ENCODE data around the gene BTBD8. TPM values are rescaled to one million over a fixed set of nuclear protein-coding genes. Genes with fewer than 3 reads are reported as not detected.

The BTBD8 gene
- total and polyA plus RNA-seq, 2 experiments from 2014 or later: 2.9 to 4.1 TPM

- Mint-ChIP-seq H3K27ac (no peak overlapping the region), H3K4me1 (peaks cover 11% of the 10 kb centered on the region), H3K36me3 (ENCODE audit: low read depth) (peaks cover 8% of the 10 kb centered on the region; the same call in 2 of the 3 replicates), H3K4me3 (no peak overlapping the region), H3K27me3 (ENCODE audit: insufficient read depth, low read depth, poor library complexity) (peaks cover 16% of the 10 kb centered on the region), H3K9me3 (peaks cover 8% of the 10 kb centered on the region)
- H3K4me1 ChIP-seq (ENCODE audit: insufficient read depth): peaks cover 14% of the 10 kb centered on the region
- ATAC-seq (no peak), DNase-seq (ENCODE audit: low spot score) (no peak)
- no peaks in the 10 kb centered on the region for H3F3A ChIP-seq (replicated peaks; ENCODE audit: low read depth)
- H3K36me3 ChIP-seq (ENCODE audit: insufficient read depth): no peaks in the 10 kb centered on the region
- no peak overlapping the region for H3K4me2 ChIP-seq
- H3K9me2 ChIP-seq (ENCODE audit: insufficient read depth): no peaks in the 10 kb centered on the region
- H3K27me3 ChIP-seq (ENCODE audit: insufficient read depth): peaks cover 18% of the 10 kb centered on the region
- H4K20me1 ChIP-seq (replicated peaks; ENCODE audit: insufficient read depth): no peaks in the 10 kb centered on the region
- no peak overlapping the region for H3K4me3 ChIP-seq
- no peaks in the 10 kb centered on the region for H3K79me2 ChIP-seq (replicated peaks; ENCODE audit: insufficient read depth)
- H2AFZ ChIP-seq: peak overlapping the region; percentile 65; the same call in 1 of the 2 replicates
- H3K27ac ChIP-seq (ENCODE audit: low read depth): no peak overlapping the region
- TF ChIP-seq ZNF462 (CRISPR knock-in tag; IDR thresholded peaks at IDR 0.05) (no peak), CREB1 (CRISPR knock-in tag; IDR thresholded peaks at IDR 0.05; ENCODE audit: low read depth) (no peak), JUNB (IDR thresholded peaks at IDR 0.05; ENCODE audit: unreplicated experiment) (no peak), ETS1 (IDR thresholded peaks at IDR 0.05) (no peak), EZH2 (IDR thresholded peaks at IDR 0.05; ENCODE audit: low read depth, unreplicated experiment) (no peak), NANOG (IDR thresholded peaks at IDR 0.05; ENCODE audit: borderline replicate concordance) (no peak), REST (IDR thresholded peaks at IDR 0.05; ENCODE audit: unreplicated experiment) (no peak), EZH2phosphoT487 (IDR thresholded peaks at IDR 0.05; ENCODE audit: unreplicated experiment) (no peak), ZNF114 (CRISPR knock-in tag; IDR thresholded peaks at IDR 0.05) (no peak), CTCF (conservative IDR thresholded peaks at IDR 0.05; ENCODE audit: low read depth in 2 of 2) (no peak)
Measured at GRCh38 chr1:92031281-92032110, 48.6 kb upstream of the BTBD8 start.
